ENCODE data around the gene FBXL17. TPM values are rescaled to one million over a fixed set of nuclear protein-coding genes. Genes with fewer than 3 reads are reported as not detected.

Gene FBXL17
- total RNA-seq, 1 donor from 2014 or later = 21.6 TPM

- DNase-seq (ENCODE audit: low spot score in 2 of 2, unreplicated experiment in 2 of 2) = peak; percentile 34 to 47
- Mint-ChIP-seq H3K27ac (peak overlapping the region; percentile 93), H3K27me3 (ENCODE audit: low read depth) (no peaks in the 10 kb centered on the region), H3K4me1 (peaks cover 21% of the 10 kb centered on the region), H3K4me3 (peak overlapping the region; percentile 89), H3K9me3 (peaks cover 10% of the 10 kb centered on the region), H3K36me3 (peaks cover 13% of the 10 kb centered on the region)
- no peak for TF ChIP-seq CTCF (IDR thresholded peaks at IDR 0.05; ENCODE audit: unreplicated experiment)
Measured at GRCh38 chr5:108380531-108381349, 1.2 kb downstream of the FBXL17 start.

- H3K27ac Mint-ChIP-seq = peak overlapping the region; percentile 93
- H3K4me1 Mint-ChIP-seq = peaks cover 21% of the 10 kb centered on the region
- peaks cover 20% of the 10 kb centered on the region for H3K36me3 Mint-ChIP-seq
- H3K9me3 Mint-ChIP-seq = peaks cover 18% of the 10 kb centered on the region
- no peak for TF ChIP-seq CTCF (IDR thresholded peaks at IDR 0.05; ENCODE audit: unreplicated experiment)
- DNase-seq (ENCODE audit: low spot score in 2 of 2, unreplicated experiment in 2 of 2) = no peak
- H3K27me3 Mint-ChIP-seq (ENCODE audit: low read depth) = no peaks in the 10 kb centered on the region
- H3K4me3 Mint-ChIP-seq = peak overlapping the region; percentile 89
Measured at GRCh38 chr5:108379722-108380530, 2.0 kb downstream of the FBXL17 start.

DNA sequence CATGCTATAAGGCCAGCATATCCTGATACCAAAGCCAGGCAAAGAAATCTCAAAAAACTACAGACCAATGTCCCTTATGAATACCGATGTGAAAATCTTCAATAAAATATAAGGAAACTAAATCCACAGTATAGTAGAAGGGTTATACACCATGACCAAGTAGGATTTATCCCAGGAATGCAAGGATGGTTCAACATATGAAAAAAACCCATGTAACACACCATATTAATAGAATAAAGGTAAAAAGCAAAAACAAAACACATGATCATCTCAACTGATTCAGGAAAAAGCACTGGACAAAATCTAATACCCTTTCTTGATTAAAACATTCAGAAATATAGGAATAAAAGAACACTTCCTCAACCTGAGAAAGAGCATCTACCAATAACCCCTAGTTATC, 6.1 kb downstream of the FBXL17 start:
- H3K27me3 Mint-ChIP-seq (ENCODE audit: low read depth) = no peaks in the 10 kb centered on the region
- peaks cover 50% of the 10 kb centered on the region for H3K36me3 Mint-ChIP-seq
- no peak for TF ChIP-seq CTCF (IDR thresholded peaks at IDR 0.05; ENCODE audit: unreplicated experiment)
- no peak overlapping the region for H3K4me3 Mint-ChIP-seq
- no peak for DNase-seq (ENCODE audit: low spot score in 2 of 2, unreplicated experiment in 2 of 2)
- no peak overlapping the region for H3K27ac Mint-ChIP-seq
- peaks cover 48% of the 10 kb centered on the region for H3K9me3 Mint-ChIP-seq
- H3K4me1 Mint-ChIP-seq = peaks cover 16% of the 10 kb centered on the region

GRCh38 chr5:108373426-108373825, 8.5 kb downstream of the FBXL17 start:
- Mint-ChIP-seq H3K27ac (no peak overlapping the region), H3K9me3 (peaks cover 48% of the 10 kb centered on the region)
- TF ChIP-seq CTCF (IDR thresholded peaks at IDR 0.05; ENCODE audit: unreplicated experiment) = no peak

DNA sequence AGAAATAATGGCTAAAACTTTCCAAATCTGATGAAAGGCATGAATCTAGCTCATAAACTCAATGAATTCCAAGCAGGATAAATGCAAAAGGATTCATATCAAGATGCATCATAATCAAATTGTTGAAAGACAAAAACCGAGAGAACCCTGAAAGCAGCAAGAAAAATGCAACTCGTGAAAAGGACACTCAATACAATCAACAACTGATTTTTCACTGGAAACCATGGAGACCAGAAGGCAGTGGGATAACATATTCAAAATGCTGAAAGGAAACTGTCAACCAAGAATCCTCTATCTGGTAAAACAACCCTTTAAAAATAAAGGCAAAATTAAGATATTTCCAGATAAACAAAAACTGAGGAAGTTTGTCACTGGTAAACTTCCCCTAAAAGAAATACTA, 9.5 kb downstream of the FBXL17 start:
- TF ChIP-seq CTCF (IDR thresholded peaks at IDR 0.05; ENCODE audit: unreplicated experiment) = no peak
- H3K9me3 Mint-ChIP-seq = peaks cover 47% of the 10 kb centered on the region
- peaks cover 51% of the 10 kb centered on the region for H3K36me3 Mint-ChIP-seq
- H3K4me3 Mint-ChIP-seq = no peak overlapping the region
- no peak for DNase-seq (ENCODE audit: low spot score in 2 of 2, unreplicated experiment in 2 of 2)
- H3K27ac Mint-ChIP-seq = no peak overlapping the region
- no peaks in the 10 kb centered on the region for H3K27me3 Mint-ChIP-seq (ENCODE audit: low read depth)
- H3K4me1 Mint-ChIP-seq = peaks cover 17% of the 10 kb centered on the region

More at GRCh38 chr5:108373426-108373825, 8.5 kb downstream of the FBXL17 start:
- no peak for DNase-seq (ENCODE audit: low spot score in 2 of 2, unreplicated experiment in 2 of 2)
- no peak overlapping the region for H3K4me3 Mint-ChIP-seq
- H3K27me3 Mint-ChIP-seq (ENCODE audit: low read depth) = no peaks in the 10 kb centered on the region
- peaks cover 11% of the 10 kb centered on the region for H3K4me1 Mint-ChIP-seq
- peaks cover 53% of the 10 kb centered on the region for H3K36me3 Mint-ChIP-seq

Measured in mesothelial cell of epicardium (in vitro differentiated cells).